GM21360 (cell line): ENCODE results near the gene TOPAZ1.
A peak's percentile ranks its signal among the peaks of the same experiment; 100 is the strongest.
"Not testable (repeated sequence)": the region's sequence is repeated elsewhere in the genome, so short reads cannot be mapped to it uniquely, and the experiment has no call there.

Experiments used
- ATAC-seq: cut with Tn5 transposase; IDR thresholded peaks from one replicate; pipeline ENCODE4 v1.9.1; 2021; ENCODE audit warnings: mild to moderate bottlenecking, moderate library complexity; ENCODE audit not compliant: unreplicated experiment

TOPAZ1 gene

DNA sequence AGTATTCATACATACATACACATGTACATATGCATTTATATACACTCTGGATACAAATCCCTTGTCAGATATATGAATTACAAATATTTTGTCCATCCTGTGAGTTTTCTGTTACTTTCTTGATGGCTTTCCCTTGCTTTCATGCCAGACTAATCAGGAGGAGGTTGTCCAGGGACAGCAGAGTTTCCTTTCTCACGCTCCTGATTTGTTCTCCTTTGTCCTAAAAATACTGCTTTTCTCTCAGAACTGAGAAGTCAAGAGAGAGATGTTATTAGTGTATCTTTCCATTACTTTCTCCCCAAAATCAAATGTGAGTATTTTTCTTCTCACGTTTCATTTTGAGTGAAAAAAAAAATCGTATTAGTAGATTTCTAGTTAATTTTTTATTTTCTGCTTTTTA, 84.8 kb downstream of the TOPAZ1 start:
- ATAC-seq: no peak

DNA sequence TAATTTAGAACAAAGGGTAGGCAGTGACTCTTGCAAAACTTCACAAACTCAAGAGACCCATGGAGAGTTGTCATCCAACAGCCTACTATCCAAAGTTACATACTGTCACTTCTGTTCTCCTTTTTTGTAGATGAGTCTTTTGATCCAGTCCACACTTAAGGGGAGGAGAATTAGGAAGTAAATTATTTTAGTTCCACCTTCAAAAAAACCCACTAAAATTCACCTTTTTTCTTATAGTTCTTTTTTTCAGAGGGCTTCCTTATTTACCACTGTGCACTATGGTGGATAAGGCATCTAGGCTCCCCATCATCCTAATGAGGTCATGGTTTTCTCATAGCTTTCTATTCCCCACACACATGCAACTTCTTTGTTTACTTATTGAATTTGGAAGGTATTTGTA, 88.3 kb downstream of the TOPAZ1 start:
- no peak for ATAC-seq

DNA sequence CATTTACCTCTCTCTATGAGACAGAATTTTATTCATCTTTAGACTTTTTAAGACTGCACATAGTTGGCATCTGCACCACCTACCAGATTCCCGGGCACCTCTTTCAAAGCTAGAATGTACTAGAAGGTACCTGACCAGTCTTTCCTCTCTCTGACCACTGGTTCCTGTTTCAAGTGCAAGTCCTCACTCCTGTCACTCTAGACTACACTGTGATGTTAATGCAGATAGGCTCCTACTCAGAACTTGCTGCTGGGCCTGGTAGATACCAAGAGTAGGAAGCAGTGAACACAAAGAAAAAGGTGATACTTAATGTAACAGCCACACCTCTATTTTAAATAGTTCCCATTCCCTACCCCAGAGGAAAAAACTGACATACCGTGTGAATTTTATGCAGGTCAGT, 88.8 kb downstream of the TOPAZ1 start:
- no peak for ATAC-seq

DNA sequence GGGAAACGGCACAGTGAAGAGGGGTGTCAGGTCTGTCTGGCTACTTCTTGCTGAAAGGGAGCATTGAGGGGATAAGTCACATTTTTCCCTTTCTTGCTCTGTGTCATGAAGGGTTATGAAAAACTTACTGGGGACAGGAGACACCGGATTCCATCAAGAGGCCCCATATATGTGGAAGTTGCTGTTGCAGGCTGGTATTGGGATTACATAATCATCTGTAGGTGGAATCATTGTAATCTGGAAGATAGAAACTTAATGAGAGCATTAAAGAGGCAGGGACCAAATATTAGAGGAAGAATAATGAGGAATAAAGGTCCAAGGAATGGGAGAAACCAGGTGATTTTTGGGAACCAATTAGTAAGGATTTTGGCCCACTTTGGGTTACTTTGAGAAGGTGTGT, 92.6 kb downstream of the TOPAZ1 start:
- no peak for ATAC-seq

DNA sequence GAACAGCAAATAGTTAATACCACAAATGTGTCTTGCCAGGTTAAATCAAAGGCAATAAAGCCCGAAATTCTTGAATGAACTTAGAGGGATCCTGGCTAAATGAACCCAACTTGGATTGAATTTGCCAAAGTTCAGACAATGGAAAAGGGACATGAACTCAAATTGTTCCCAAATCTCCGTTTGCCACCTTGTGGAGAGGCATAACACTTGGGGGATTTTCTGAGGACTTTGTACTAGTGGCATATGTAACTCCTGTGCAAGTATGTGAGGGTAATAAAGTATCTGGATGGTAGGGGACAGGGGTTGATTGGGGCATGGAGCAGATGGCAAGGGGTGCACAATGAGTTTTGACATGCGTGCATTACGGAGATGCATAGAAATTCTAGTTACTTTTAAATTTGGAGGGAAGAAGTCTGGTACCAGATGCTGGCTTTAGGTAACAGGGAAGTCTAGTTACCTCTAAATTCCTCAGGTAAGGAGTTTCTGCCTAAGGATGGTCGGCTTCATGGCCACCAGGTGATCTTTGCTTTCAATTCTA, 95.6 kb downstream of the TOPAZ1 start:
- ATAC-seq: no peak

DNA sequence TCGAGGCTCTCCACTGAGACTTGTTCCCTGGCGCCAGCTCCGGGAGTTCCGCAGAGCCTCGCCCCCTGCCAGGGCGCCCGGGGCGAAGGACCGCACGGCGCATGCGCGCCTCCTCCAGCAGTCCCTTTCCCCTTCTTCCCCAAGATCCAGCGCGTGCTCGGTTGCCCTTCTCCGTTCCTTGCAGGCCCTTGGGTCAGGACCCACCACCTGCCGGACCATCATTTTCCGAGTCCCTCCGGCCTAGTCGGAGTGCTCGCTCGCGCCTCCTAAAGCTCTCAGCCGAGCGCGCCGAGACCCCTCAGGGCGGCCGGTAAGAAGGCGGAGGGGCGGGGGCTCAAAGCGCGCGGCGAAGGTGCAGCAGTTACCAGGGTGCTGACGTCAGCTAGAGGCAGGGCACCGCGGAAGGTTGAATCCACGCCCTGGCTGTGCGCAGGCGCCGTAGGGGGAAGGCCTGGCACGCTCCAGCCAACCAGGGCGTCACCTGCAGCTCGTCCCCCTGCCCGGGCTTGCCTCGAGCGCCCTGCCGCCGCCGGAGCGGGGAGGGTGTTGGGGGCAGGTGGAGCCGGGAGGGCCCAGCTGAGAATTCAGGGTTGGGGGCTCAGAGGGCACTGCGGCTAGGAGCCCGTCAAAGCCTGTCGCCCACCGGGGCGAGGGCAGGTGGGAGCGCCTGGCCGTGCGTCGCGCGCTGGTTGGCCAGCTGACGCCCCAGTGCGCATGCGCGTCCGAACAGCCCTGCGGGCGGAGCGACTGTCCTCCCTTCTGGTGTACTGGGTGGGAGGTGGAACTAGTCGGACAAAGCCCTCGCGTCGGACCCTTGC, 96.5 kb downstream of the TOPAZ1 start, which contains the start of gene TCAIM:
Gene TCAIM (plus strand): TSS at position 757 of the 818 bp plus-strand sequence. CDS start 16,017 bp downstream, outside the sequence.
- ATAC-seq: peak; percentile 91

DNA sequence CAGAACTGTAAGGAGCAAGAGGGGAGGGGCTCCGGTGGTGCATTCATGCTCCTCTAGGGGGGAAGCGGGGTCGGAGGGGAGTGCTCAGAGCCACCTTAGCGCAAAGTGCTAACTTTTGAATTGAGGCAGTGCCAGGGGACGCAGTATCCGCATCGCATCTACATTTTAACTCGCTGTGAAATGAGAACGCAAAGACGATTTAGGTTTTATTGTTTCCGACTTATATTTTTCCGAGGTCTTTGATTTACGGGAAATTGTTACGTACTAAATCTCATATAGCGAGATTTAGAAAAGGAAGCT, 97.1 kb downstream of the TOPAZ1 start:
- no peak for ATAC-seq

DNA sequence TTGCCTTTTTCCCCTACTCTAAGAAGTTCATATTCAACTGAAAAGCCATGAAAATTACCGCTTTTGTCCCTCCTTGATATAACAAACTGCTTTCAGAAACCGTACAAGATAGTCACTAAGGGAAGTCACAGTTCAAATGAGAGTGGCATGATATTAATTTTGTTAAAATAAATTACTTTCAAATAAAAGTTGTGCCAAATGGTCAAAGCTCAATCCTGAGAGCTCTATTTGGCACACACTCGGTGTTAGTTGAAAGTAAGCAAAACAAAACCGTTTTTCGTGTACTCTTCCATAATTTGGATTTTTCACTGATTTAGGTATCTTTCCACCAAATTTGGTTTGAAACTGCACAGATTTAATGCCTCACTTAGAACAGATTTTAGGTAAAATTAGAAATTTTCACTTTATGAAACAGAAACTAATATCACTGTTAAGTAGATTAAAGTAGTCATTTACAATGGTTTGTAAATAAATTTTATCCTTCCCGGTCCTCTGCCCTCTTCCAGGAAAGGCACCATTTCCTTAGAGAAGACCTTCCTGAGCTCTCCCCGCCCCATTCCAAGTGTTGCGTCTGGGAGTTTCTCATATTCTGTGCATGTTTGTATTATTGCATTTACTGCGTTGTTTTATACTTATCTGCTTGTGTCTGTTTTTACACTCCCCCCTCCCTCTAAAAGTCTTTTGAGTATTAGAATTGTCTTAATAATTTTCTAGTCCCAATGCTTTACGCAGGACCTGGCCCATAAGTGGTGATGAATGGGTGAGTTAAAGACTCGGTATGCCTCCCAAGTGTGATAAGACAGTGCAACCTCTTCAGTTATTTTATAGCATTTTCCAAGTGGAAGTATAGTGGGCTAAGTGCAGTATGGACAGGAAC, 97.7 kb downstream of the TOPAZ1 start:
- no peak for ATAC-seq

DNA sequence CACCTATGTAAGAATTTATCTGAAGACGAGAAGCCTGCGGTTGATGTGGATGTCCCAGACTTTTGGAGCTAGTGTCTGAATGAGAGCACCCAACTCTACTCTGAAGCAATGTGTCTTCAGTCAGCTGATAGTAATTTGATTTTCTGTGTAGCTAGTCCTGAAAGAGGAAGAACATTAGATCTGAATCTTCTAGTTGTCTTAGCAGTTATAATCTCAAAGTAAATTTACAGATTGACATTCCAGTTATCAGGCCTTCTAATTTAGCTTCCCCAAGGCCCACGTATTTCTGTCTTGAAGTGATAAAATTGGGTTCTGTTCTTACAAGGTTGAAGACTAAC, 98.3 kb downstream of the TOPAZ1 start:
- ATAC-seq: no peak

DNA sequence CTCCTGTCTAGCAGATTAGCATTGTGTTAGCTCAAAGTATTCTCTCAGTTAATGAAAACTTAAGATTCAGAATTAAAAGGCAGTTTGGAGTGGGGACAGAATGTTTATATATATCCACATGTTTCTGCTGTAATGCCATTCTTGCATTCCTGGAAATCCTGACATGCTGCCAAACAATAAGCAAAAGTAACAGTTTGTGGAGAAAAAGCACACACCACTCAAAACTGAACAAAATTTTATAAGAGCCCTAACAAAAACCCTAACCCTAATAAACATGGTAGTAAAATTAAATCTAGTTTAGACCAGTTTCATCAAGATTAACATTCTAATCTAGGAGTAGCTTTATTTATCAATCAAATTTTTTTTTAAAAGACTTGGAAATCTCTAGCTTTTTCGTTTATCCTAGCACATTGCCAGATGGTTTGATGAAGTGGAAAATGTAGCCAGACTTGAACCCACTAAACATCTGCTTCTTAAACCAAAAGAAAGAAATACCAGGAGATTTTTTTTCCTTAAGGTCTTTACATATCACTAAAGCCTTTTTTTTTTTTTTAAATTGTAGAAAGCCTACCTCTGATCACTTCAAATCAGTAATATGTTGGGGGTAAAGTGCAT, 100.6 kb downstream of the TOPAZ1 start:
- ATAC-seq: no peak

DNA sequence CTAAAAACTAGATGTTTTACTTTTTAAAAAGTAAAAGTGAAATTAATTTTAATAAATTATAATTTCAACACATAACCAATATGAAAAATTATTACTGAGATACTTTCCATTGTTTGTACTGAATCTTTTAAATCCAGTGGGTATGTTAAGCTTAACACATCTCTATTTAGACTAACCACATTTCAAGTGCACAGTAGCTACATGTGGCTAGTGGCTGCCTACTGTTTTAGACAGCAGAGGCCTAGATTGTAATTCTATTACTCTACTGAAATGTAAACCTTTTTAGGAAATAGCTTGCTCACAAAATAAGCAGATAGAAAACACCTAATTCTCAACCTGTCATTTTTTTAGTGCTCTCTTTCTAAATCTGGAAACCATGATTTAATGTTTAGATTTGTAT, 101.7 kb downstream of the TOPAZ1 start:
- no peak for ATAC-seq

DNA sequence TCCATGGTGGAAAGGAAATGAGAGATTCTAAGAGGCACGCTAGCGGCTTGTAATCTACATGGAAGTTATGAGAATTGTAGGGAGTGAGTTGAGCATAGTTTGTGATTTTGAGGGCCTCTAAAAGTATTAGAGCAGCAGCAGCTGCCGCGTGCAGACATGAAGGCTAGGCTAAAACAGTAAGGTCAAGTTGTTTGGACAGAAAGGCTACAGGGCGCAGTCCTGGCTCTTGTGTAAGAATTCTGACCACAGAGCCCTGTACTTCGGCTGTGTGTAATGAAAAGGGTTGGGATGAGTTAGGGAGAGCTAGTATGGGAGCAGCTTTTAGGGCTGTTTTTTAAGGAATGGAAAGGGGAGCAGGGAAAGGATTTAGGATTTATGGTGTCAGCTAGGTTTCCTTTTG, 104.9 kb downstream of the TOPAZ1 start:
- not testable (repeated sequence) for ATAC-seq

DNA sequence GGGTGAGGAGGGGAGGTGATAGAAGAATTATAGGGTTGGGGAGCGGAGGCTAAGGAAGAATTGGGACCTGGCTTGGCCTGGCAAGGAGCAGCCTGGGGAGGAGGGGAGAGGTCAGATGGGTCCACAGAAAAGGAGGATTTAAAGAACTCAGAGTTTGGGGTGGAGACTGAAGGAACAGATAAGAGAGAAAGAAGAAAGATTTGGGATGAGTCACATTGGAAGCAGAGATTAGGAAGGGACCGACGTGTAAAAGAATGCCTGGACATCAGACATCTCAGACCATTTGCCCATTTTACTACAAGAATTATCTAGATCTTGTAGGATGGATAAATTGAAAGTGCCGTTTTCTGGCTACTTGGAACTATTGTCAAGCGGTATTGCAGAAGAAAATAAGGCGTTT, 107.3 kb downstream of the TOPAZ1 start:
- ATAC-seq: no peak

DNA sequence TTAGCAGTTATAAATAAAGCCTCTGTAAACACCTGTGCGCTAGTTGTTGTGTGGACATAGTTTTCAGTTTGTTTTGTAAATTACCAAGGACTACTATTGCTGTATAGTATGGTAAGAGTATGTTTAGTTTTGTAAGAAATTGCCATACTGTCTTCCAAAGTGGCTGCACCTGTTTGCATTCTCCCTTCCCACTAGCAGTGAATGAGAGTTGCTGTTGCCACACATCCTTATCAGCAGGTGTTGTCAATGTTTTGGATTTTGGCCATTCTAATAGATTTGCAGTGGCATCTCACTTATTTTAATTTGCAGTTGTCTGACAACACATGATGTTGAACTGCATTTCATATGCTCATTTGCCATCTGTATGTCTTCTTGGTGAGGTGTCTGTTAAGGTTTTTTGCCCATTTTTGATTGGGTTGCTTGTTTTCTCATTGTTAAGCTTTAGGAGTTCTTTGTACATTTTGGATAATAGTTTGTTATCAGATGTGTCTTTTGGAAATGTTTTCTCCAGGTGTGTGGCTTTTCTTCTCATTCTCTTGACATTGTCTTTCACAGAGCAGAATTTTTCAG, 111.8 kb downstream of the TOPAZ1 start:
- ATAC-seq: no peak

DNA sequence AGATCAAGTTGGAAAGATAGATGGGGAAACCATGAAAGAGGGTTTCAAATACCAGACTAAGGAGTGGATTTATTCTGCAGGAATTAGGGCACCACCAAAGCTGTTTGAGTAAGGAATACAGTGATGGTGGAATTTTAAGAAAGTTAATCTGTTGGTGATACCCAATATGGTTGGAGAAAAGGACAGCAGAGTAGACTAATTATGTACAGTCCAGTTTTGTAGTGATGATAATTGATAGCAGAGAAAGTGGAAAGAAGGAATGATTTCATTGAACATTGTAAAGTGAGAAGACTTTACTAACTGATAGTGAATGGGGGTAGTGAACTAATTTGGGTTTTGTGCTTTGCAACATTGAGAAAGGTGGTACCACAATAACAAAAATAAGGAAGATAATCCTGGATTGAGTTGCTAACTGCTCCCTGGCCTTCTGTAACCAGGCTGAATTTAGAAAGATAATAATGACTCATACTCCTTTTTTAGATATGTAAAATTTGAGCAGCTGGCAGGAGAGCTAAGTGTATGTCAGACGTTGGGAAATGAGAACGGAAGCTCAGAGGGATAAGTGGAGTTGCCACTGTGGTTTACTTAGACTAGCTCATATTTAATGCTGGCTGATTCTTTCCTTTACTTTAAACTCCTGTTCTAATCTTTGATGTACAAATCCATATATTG, 113.8 kb downstream of the TOPAZ1 start:
- no peak for ATAC-seq

DNA sequence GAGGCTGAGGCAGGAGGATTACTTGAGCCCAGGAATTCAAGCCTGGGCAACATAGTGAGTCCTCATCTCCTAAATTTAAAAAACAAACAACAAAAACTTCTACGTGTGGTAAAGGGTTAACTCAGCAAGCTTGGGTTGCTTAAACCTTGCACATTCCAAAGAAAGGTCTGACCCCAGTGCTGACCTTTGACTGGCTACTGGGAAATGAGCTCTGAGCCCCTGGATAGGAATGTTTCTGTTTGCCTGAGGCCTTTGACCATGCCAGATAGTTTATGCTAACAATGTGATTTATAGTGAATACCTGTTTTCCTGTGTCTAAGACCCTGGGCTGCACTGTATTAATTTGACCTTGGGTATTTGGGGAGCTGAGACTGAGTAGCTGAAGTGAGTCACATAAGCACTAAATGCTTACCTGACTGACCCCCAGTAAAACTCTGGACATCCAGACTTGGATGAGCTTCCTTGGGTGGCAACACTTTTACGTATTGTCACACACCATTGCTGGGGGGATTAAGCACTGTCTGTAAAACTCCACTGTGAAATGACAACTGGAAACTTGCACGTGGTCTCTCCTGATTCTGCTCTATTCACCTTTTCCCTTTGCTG, 117.6 kb downstream of the TOPAZ1 start:
- no peak for ATAC-seq

DNA sequence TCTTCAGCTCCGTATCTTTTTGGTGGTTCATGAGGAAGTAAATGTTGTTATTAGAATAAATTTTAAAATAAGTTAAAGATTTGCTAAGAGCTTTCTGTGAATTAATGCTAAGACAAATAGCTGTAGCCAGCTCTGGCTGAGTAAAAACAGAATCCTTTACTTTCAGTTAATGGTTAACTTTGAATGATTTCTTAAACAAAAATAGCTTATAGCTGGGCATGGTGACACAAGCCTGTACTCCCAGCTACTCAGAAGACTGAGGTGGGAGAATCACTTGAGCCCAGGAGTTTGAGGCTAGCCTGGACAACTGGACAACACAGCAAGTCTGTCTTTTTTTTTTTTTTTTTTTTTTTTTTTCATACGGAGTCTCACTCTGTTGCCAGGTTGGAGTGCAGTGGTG, 121.9 kb downstream of the TOPAZ1 start:
- no peak for ATAC-seq

DNA sequence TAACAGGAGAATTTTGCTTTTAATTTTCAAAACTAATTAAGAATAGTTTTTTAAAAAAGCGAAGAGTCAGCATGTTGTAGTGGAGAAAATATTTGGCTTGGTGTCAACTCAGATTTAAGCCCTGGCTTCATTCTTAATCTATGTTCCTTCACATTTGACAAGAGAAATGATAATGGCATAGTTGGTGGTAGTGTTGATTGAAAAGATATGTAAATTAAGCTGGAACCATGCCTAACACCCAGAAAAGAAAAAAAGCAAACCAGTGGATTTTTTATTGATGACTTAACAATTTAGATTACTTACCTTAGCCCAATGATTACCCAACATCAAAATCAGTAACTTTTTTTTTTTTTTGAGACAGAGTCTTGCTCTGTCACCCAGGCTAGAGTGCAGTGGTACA, 124.3 kb downstream of the TOPAZ1 start:
- no peak for ATAC-seq

DNA sequence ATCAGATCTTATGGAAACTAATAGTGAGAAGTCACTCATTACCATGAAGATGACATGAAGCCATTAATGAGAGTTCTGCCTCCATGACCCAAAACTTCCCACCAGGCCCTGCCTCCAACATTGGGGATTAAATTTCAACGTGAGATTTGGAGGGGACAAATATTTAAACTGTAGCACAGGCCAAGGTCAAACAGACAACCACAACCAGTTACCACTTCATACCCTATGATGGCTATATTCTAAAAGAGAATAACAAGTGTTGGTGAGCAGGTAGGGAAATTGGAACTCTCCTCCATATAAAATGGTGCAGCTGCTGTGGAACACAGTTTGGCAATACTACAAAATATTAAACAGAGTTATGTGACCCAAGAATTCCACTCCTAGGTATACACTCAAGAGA, 133.8 kb downstream of the TOPAZ1 start:
- ATAC-seq: no peak
